K562 (cell line): ENCODE data around the gene CDC45. TPM values are rescaled to one million over a fixed set of nuclear protein-coding genes. Genes with fewer than 3 reads are reported as not detected.

Source experiments
- ERF ChIP-seq: fragments of 450-650 bp; formaldehyde crosslinking; IDR thresholded peaks from 2 replicates; pipeline ENCODE4 v1.4.0; 2020; ENCODE audit warnings: mild to moderate bottlenecking, mixed read lengths
- HNRNPLL ChIP-seq: fragments of 200-400 bp; formaldehyde crosslinking; IDR thresholded peaks from 2 replicates; pipeline ENCODE4 v1.6.1; 2017; ENCODE audit warnings: low read length, low read depth, mild to moderate bottlenecking; ENCODE audit not compliant: poor library complexity, severe bottlenecking
- PRMT5 ChIP-seq: sonication (generic); formaldehyde crosslinking; IDR thresholded peaks from 2 replicates; pipeline ENCODE4 v1.5.0; 2020; ENCODE audit warnings: missing genetic modification reagents
- SLC30A9 ChIP-seq: fragments of 250-450 bp; sonication (Bioruptor Pico); IDR thresholded peaks from 2 replicates; pipeline ENCODE4 v1.8.0; 2022; ENCODE audit warnings: mild to moderate bottlenecking, moderate library complexity
- SMARCE1 ChIP-seq: fragments of 450-650 bp; IDR thresholded peaks from 2 replicates; pipeline ENCODE4 v1.7.1; 2016; ENCODE audit warnings: mild to moderate bottlenecking
- SMC3 ChIP-seq: conservative IDR thresholded peaks from 2 replicates; pipeline ENCODE4 v1.6.1; 2011; ENCODE audit warnings: low read depth, low read length, improper control_type of control experiment; ENCODE audit not compliant: insufficient read depth
- ZBED1 ChIP-seq: IDR thresholded peaks from 2 replicates; pipeline ENCODE4 v1.6.1; 2014
- ZFPM2 ChIP-seq: fragments of 250-450 bp; sonication (Bioruptor Pico); IDR thresholded peaks from 2 replicates; pipeline ENCODE4 v1.5.1; 2022; ENCODE audit warnings: mild to moderate bottlenecking
- ZNF324 ChIP-seq: fragments of 250-450 bp; sonication (Bioruptor Pico); IDR thresholded peaks from 2 replicates; pipeline ENCODE4 v1.4.0; 2020; ENCODE audit warnings: mild to moderate bottlenecking
- ZNF384 ChIP-seq: IDR thresholded peaks from 2 replicates; pipeline ENCODE4 v1.6.1; 2012; ENCODE audit warnings: low read depth, low read length, improper control_type of control experiment
- ZNF408 ChIP-seq: fragments of 250-450 bp; sonication (Bioruptor Pico); IDR thresholded peaks from 2 replicates; pipeline ENCODE4 v1.4.0; 2020; ENCODE audit warnings: low read depth, mild to moderate bottlenecking, moderate library complexity
- polyA plus RNA-seq, 8 experiments: library from polyadenylated mRNA; depleted of rRNA in 4 of 8; stranded (reverse) in 5 of 8; unstranded in 3 of 8; fragments of >200 nt; fragmentation: Nextera tagmentation in 2 of 8; fragmentation: Illumina TruSeq in 1 of 8; extraction: Ambion mirVana in 2 of 8; extraction: Trizol in 1 of 8; gene quantifications; 2 replicates each; pipeline versions ENCODE4 v1.2.1 to v1.2.3, GENCODE V29; 2011 to 2014; ENCODE audit warnings: inconsistent platforms in 1 of 8, missing spikeins in 1 of 8
- total RNA-seq, 7 experiments: library from RNA; depleted of rRNA in 6 of 7; stranded (reverse); fragments of >200 nt in 6 of 7; fragmentation: Illumina TruSeq in 2 of 7; extraction: Trizol in 2 of 7; gene quantifications; 2 replicates each; pipeline versions ENCODE4 v1.2.1 to v1.2.3, GENCODE V29; 2011 to 2021; ENCODE audit warnings: low replicate concordance in 1 of 7
- TF ChIP-seq, protein P1 (sequence below), 3 experiments: IDR thresholded peaks in 2 of 3; conservative IDR thresholded peaks in 1 of 3; 2 replicates each; pipeline ENCODE4 v1.5.1; 2011 to 2012; ENCODE audit warnings: low read length in 3 of 3, mild to moderate bottlenecking in 3 of 3, control low read depth in 2 of 3, improper control_type of control experiment in 1 of 3, inconsistent platforms in 1 of 3, low read depth in 1 of 3, mixed read lengths in 1 of 3, moderate library complexity in 1 of 3; ENCODE audit not compliant: insufficient read depth in 2 of 3
- TF ChIP-seq, protein P2 (sequence below): sonication (generic); formaldehyde crosslinking; IDR thresholded peaks from 2 replicates; pipeline ENCODE4 v1.8.1; 2023; ENCODE audit warnings: mild to moderate bottlenecking, missing genetic modification reagents
- TF ChIP-seq, protein P3 (sequence below): sonication (generic); formaldehyde crosslinking; IDR thresholded peaks from 2 replicates; pipeline ENCODE4 v1.9.0; 2022; ENCODE audit warnings: mild to moderate bottlenecking, missing genetic modification reagents

CDC45 gene
- total and polyA plus RNA-seq, 9 of the 15 experiments (the other 6 are each of a cell fraction or from before 2014, with no cell fraction given), result 251 to 580 (median 410) TPM

DNA sequence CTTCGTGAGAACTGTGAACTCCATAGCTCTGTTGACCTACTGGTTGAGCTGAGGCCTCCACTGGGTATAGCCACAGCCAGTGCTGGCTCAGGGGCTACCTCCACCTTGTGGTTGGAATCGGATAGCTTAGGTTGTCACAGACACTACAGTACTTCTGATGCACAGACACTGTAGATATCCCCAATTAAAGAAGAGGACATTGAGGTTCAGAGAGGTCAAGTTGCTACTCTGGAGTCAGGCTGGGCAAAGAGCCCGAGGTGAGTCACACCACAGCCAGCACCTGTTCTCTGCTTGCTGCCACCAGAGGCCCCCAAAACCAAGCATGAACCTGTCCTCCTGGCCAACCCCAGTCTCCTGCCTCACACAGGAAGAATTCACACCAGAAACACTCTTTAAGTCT lies 6.1 kb upstream of the CDC45 start (continued):
- TF ChIP-seq, protein P1, sequence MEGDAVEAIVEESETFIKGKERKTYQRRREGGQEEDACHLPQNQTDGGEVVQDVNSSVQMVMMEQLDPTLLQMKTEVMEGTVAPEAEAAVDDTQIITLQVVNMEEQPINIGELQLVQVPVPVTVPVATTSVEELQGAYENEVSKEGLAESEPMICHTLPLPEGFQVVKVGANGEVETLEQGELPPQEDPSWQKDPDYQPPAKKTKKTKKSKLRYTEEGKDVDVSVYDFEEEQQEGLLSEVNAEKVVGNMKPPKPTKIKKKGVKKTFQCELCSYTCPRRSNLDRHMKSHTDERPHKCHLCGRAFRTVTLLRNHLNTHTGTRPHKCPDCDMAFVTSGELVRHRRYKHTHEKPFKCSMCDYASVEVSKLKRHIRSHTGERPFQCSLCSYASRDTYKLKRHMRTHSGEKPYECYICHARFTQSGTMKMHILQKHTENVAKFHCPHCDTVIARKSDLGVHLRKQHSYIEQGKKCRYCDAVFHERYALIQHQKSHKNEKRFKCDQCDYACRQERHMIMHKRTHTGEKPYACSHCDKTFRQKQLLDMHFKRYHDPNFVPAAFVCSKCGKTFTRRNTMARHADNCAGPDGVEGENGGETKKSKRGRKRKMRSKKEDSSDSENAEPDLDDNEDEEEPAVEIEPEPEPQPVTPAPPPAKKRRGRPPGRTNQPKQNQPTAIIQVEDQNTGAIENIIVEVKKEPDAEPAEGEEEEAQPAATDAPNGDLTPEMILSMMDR (IDR thresholded peaks at IDR 0.05 in 2 of 3, conservative IDR thresholded peaks at IDR 0.05 in 1 of 3; ENCODE audit: insufficient read depth in 2 of 3, low read depth in 1 of 3, low read length in 3 of 3), result peak; percentile 50 to 55 (median 54); a peak in 5 of 6 replicates
- TF ChIP-seq SLC30A9 (CRISPR knock-in tag), result no peak
- TF ChIP-seq ZBED1, result no peak
- TF ChIP-seq ERF, result no peak
- no peak for TF ChIP-seq ZNF408
- peak; percentile 26; the same call in 1 of the 2 replicates for TF ChIP-seq SMC3
- no peak for TF ChIP-seq PRMT5 (CRISPR knock-in tag)
- TF ChIP-seq, protein P2, sequence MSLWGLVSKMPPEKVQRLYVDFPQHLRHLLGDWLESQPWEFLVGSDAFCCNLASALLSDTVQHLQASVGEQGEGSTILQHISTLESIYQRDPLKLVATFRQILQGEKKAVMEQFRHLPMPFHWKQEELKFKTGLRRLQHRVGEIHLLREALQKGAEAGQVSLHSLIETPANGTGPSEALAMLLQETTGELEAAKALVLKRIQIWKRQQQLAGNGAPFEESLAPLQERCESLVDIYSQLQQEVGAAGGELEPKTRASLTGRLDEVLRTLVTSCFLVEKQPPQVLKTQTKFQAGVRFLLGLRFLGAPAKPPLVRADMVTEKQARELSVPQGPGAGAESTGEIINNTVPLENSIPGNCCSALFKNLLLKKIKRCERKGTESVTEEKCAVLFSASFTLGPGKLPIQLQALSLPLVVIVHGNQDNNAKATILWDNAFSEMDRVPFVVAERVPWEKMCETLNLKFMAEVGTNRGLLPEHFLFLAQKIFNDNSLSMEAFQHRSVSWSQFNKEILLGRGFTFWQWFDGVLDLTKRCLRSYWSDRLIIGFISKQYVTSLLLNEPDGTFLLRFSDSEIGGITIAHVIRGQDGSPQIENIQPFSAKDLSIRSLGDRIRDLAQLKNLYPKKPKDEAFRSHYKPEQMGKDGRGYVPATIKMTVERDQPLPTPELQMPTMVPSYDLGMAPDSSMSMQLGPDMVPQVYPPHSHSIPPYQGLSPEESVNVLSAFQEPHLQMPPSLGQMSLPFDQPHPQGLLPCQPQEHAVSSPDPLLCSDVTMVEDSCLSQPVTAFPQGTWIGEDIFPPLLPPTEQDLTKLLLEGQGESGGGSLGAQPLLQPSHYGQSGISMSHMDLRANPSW, result no peak
- TF ChIP-seq, protein P3, sequence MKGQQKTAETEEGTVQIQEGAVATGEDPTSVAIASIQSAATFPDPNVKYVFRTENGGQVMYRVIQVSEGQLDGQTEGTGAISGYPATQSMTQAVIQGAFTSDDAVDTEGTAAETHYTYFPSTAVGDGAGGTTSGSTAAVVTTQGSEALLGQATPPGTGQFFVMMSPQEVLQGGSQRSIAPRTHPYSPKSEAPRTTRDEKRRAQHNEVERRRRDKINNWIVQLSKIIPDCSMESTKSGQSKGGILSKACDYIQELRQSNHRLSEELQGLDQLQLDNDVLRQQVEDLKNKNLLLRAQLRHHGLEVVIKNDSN (CRISPR knock-in tag), result no peak
- TF ChIP-seq ZFPM2 (CRISPR knock-in tag), result no peak
- no peak for TF ChIP-seq ZNF384
- TF ChIP-seq HNRNPLL, result peak; percentile 3
- TF ChIP-seq SMARCE1, result no peak
- no peak for TF ChIP-seq ZNF324
